Esophagus squamous epithelium (tissue), 5 donors: ENCODE measurements around the gene ENOX2. TPM values are rescaled to one million over a fixed set of nuclear protein-coding genes. Genes with fewer than 3 reads are reported as not detected.

Experiments
- DNase-seq: peaks from one replicate; lab custom pipeline; 2025; lab: John Stamatoyannopoulos, UW
- H3K27ac ChIP-seq, 4 donors: fragments of 200-600 bp; sonication (generic); one replicate each; pipeline ENCODE4 v1.5.1; 2016 to 2019; ENCODE audit warnings: mild to moderate bottlenecking in 1 of 4
- H3K27me3 ChIP-seq, 4 donors: fragments of 200-600 bp; sonication (generic); 1 replicate in 3 of 4; 2 replicates in 1 of 4; pipeline versions ENCODE4 v1.5.1 to v1.6.0; 2017 to 2021; ENCODE audit warnings: antibody characterized with exemption in 1 of 4
- H3K36me3 ChIP-seq, 3 donors: fragments of 200-600 bp; sonication (generic); one replicate each; pipeline ENCODE4 v1.5.1; 2016 to 2019
- H3K4me1 ChIP-seq, 3 donors: fragments of 200-600 bp; sonication (generic); one replicate each; pipeline ENCODE4 v1.5.1; 2017 to 2019
- H3K4me3 ChIP-seq, 4 donors: fragments of 200-600 bp; sonication (generic); 1 replicate in 3 of 4; 2 replicates in 1 of 4; pipeline ENCODE4 v1.5.1; 2016 to 2019; ENCODE audit warnings: mild to moderate bottlenecking in 2 of 4, moderate library complexity in 1 of 4
- H3K9me3 ChIP-seq, 3 donors: fragments of 200-600 bp; sonication (generic); one replicate each; pipeline ENCODE4 v1.5.1; 2016 to 2019
- CTCF ChIP-seq, 6 experiments: fragments of 450-650 bp in 4 of 6; fragments of 200-600 bp in 2 of 6; sonication (generic) in 2 of 6; IDR thresholded peaks; one replicate each; pipeline ENCODE4 v1.5.1; 2016 to 2019; ENCODE audit warnings: antibody characterized with exemption in 6 of 6, mild to moderate bottlenecking in 4 of 6, moderate library complexity in 4 of 6
- POLR2A ChIP-seq, 4 donors: fragments of 450-650 bp; IDR thresholded peaks; one replicate each; pipeline ENCODE4 v1.6.1; 2017; ENCODE audit warnings: antibody characterized with exemption in 4 of 4, mild to moderate bottlenecking in 4 of 4, moderate library complexity in 3 of 4
- WGBS, 2 donors: methylation state at CpG; one replicate each; pipeline ENCODE4 v1.1.5; 2018; 5-methylcytosine and 5-hydroxymethylcytosine counted together
- intact Hi-C: fragments of 100-400 bp; cut with DNase I; formaldehyde crosslinking; loops from one replicate; pipeline ENCODE4 v1.15.0; 2022
- total RNA-seq, 4 donors: library from RNA; depleted of rRNA; stranded (reverse); fragments of >200 nt; gene quantifications; one replicate each; pipeline ENCODE4 v1.1.0, GENCODE V29; 2016
- donor health status: DM: yes; HTN: yes; CAD: no.

ENOX2 gene
- total RNA-seq, 4 donors from 2014 or later = 5.4 to 13.7 (median 11.4) TPM

- H3K27me3 ChIP-seq = no peaks in the 10 kb centered on the region
- DNase-seq = no peak
- no peak overlapping the region for H3K4me3 ChIP-seq
- TF ChIP-seq POLR2A (IDR thresholded peaks at IDR 0.05) (no peak), CTCF (IDR thresholded peaks at IDR 0.05) (no peak)
- no peaks in the 10 kb centered on the region for H3K4me1 ChIP-seq
- no peaks in the 10 kb centered on the region for H3K36me3 ChIP-seq
- intact Hi-C loops = no loop called here
- H3K27ac ChIP-seq = no peak overlapping the region
- WGBS, 2 donors = 51 to 54% methylated on average over 4 of the region's 4 CpGs
- H3K9me3 ChIP-seq = no peaks in the 10 kb centered on the region
Measured at GRCh38 chrX:130607431-130607830, 295.6 kb downstream of the ENOX2 start.

GRCh38 chrX:130606425-130606824 lies 296.6 kb downstream of the ENOX2 start:
- Histone ChIP-seq H3K27ac (no peak overlapping the region), H3K4me3 (no peak overlapping the region), H3K9me3 (no peaks in the 10 kb centered on the region), H3K4me1 (no peaks in the 10 kb centered on the region), H3K36me3 (no peaks in the 10 kb centered on the region), H3K27me3 (no peaks in the 10 kb centered on the region)
- WGBS, 2 donors = 53 to 62% methylated on average over 4 of the region's 4 CpGs
- DNase-seq = no peak
- TF ChIP-seq CTCF (IDR thresholded peaks at IDR 0.05) = no peak
- TF ChIP-seq POLR2A (IDR thresholded peaks at IDR 0.05) = no peak
- intact Hi-C loops = no loop called here

- Histone ChIP-seq H3K4me3 (no peak overlapping the region), H3K27ac (no peak overlapping the region), H3K9me3 (no peaks in the 10 kb centered on the region), H3K4me1 (no peaks in the 10 kb centered on the region), H3K27me3 (no peaks in the 10 kb centered on the region), H3K36me3 (no peaks in the 10 kb centered on the region)
- TF ChIP-seq POLR2A (IDR thresholded peaks at IDR 0.05) (no peak), CTCF (IDR thresholded peaks at IDR 0.05) (no peak)
- intact Hi-C loops = no loop called here
- WGBS, 2 donors = 40 to 61% methylated on average over 3 of the region's 3 CpGs
- no peak for DNase-seq
Measured at GRCh38 chrX:130604882-130605281, 298.1 kb downstream of the ENOX2 start.

DNA sequence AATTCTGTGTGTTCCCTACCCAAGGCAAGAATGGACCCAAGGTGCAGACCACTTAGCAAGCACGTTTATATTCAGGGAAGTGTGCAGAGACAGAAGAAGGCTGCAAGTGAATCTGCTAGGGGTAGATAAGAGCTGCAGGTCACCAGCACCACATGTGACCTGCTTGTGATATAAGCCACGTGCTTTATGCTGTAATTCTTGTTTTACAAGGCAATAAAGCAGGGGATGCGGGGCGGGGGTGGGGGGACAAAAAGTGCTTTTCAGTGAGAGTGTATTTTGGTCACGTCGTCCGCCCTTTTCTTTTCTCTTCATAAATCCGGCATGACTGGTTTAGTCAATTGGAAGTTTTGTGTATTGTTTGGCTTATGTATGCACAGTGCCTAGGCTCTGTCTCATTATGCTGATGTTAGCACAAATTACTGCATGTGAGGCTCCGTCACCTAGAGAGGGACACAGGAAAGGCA lies 308.5 kb downstream of the ENOX2 start:
- Histone ChIP-seq H3K27me3 (no peaks in the 10 kb centered on the region), H3K9me3 (no peaks in the 10 kb centered on the region), H3K4me1 (peaks cover 0 to 5% (median 0%) of the 10 kb centered on the region in 3 donors), H3K36me3 (no peaks in the 10 kb centered on the region), H3K4me3 (no peak overlapping the region), H3K27ac (no peak overlapping the region)
- intact Hi-C loops = no loop called here
- no peak for DNase-seq
- 22 to 42% methylated on average over 8 to 9 of the region's 9 CpGs for WGBS, 2 donors
- TF ChIP-seq CTCF (IDR thresholded peaks at IDR 0.05) = no peak
- no peak for TF ChIP-seq POLR2A (IDR thresholded peaks at IDR 0.05)

DNA sequence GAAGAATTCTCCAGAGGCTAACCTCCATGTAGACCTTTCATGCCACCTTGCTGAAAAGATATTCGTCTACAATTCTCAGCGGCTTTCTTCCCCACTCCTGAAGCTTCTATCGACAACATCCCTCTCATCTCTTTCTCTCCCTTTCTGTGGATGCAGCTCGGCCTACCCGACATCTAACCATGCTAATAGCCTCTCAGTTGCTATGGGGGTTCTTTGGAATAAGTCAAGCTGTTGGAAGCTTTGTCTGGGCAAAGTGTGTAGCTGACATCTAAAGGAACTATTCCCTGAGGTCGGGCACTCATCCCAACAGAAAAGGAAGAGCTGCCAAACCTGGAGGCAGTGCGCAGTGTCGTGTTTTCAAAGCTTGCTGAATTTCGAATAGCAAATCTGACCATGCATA lies 309.1 kb downstream of the ENOX2 start:
- Histone ChIP-seq H3K4me1 (peaks cover 0 to 5% (median 0%) of the 10 kb centered on the region in 3 donors), H3K36me3 (no peaks in the 10 kb centered on the region), H3K9me3 (no peaks in the 10 kb centered on the region), H3K4me3 (no peak overlapping the region), H3K27ac (no peak overlapping the region), H3K27me3 (no peaks in the 10 kb centered on the region)
- WGBS, 2 donors = 64 to 78% methylated on average over 5 to 9 of the region's 9 CpGs
- intact Hi-C loops = no loop called here
- no peak for TF ChIP-seq POLR2A (IDR thresholded peaks at IDR 0.05)
- TF ChIP-seq CTCF (IDR thresholded peaks at IDR 0.05) = no peak
- no peak for DNase-seq
